BLaER1 treated with 17β-estradiol and CSF1 and Interleukin-3, amounts not matched to agents 10 nM and 100 nM (cell line): ENCODE measurements around the gene CD34.

Experiments used
- H3K27ac ChIP-seq, 11 experiments: shearing (Covaris generic); formaldehyde crosslinking; 2 replicates each; pipeline ENCODE4 v1.8.1; 2022
- H3K27me3 ChIP-seq, 11 experiments: shearing (Covaris generic); formaldehyde crosslinking; 2 replicates each; pipeline ENCODE4 v1.8.1; 2022
- H3K36me3 ChIP-seq, 11 experiments: shearing (Covaris generic); formaldehyde crosslinking; 2 replicates each; pipeline ENCODE4 v1.8.1; 2022
- H3K4me1 ChIP-seq, 10 experiments: shearing (Covaris generic); formaldehyde crosslinking; 2 replicates each; pipeline ENCODE4 v1.8.1; 2022
- H3K4me2 ChIP-seq, 11 experiments: shearing (Covaris generic); formaldehyde crosslinking; 2 replicates each; pipeline ENCODE4 v1.8.1; 2022
- H3K4me3 ChIP-seq, 10 experiments: shearing (Covaris generic); formaldehyde crosslinking; 2 replicates each; pipeline ENCODE4 v1.8.1; 2022
- H3K9ac ChIP-seq, 11 experiments: shearing (Covaris generic); formaldehyde crosslinking; 2 replicates each; pipeline ENCODE4 v1.8.1; 2022
- H3K9me3 ChIP-seq, 11 experiments: shearing (Covaris generic); formaldehyde crosslinking; replicated peaks in 1 of 11; 2 replicates each; pipeline ENCODE4 v1.8.1; 2022
- H4K20me1 ChIP-seq, 11 experiments: shearing (Covaris generic); formaldehyde crosslinking; 2 replicates each; pipeline ENCODE4 v1.8.1; 2022
- Cebpa-rat ChIP-seq, 11 experiments: shearing (Covaris generic); IDR thresholded peaks; 2 replicates each; pipeline ENCODE4 v1.8.1; 2022

CD34 gene

DNA sequence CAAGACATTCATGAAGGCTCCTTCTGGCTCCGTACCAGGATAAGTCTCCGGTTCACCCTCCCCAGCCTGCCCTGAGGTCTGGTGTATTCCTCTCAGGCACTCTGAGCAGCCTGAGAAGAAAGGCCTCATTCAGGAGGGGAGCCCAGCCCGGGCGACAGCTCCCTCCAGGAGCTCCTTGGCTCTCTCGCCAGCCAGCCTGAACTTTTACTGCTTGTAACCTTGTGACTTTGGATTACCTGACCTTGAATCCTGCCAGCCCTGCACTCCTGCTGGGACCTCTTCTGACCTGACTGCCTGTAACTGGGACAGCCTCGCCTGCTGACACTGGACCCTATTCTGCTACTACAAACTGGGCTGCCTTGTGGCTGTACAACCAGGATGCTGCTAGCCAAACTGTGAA, 65.8 kb downstream of the CD34 start:
- Histone ChIP-seq H3K9me3 (no peaks in the 10 kb centered on the region), H3K9ac (0 out of 22 replicates have a peak overlapping the region, but pooled peaks of 1 of the 11 experiments have one; percentile 20), H3K4me1 (peaks cover 9 to 73% (median 46%) of the 10 kb centered on the region in 10 experiments), H3K36me3 (0 out of 22 replicates have a peak, but pooled peaks cover 0 to 5% (median 0%) of the 10 kb centered on the region in 11 experiments), H3K27ac (peak overlapping the region in 8 of 11 experiments; percentile 9 to 70 (median 40); a peak in 13 of 22 replicates), H4K20me1 (peaks cover 0 to 45% (median 0%) of the 10 kb centered on the region in 11 experiments; a peak in 4 of 22 replicates), H3K4me2 (peak overlapping the region in 8 of 11 experiments; percentile 32 to 77 (median 59); a peak in 16 of 22 replicates), H3K4me3 (no peak overlapping the region), H3K27me3 (no peaks in the 10 kb centered on the region)
- no peak for TF ChIP-seq Cebpa-rat (IDR thresholded peaks at IDR 0.05)

GRCh38 chr1:207844371-207844770, 66.6 kb downstream of the CD34 start:
- no peaks in the 10 kb centered on the region for H3K27me3 ChIP-seq
- H3K4me2 ChIP-seq, result peak overlapping the region in 9 of 11 experiments; percentile 15 to 77 (median 53); a peak in 15 of 22 replicates
- 0 out of 22 replicates have a peak, but pooled peaks cover 0 to 5% (median 0%) of the 10 kb centered on the region in 11 experiments for H3K36me3 ChIP-seq
- peaks cover 9 to 66% (median 41%) of the 10 kb centered on the region in 10 experiments for H3K4me1 ChIP-seq
- peak overlapping the region in 7 of 11 experiments; percentile 9 to 70 (median 47); a peak in 12 of 22 replicates for H3K27ac ChIP-seq
- peaks cover 0 to 46% (median 0%) of the 10 kb centered on the region in 11 experiments; a peak in 4 of 22 replicates for H4K20me1 ChIP-seq
- H3K9ac ChIP-seq, result no peak overlapping the region; a peak in 1 of 22 replicates
- TF ChIP-seq Cebpa-rat (IDR thresholded peaks at IDR 0.05), result peak in 5 of 11 experiments; percentile 31 to 75 (median 47); a peak in 4 of 22 replicates
- H3K9me3 ChIP-seq, result no peaks in the 10 kb centered on the region
- no peak overlapping the region for H3K4me3 ChIP-seq

DNA sequence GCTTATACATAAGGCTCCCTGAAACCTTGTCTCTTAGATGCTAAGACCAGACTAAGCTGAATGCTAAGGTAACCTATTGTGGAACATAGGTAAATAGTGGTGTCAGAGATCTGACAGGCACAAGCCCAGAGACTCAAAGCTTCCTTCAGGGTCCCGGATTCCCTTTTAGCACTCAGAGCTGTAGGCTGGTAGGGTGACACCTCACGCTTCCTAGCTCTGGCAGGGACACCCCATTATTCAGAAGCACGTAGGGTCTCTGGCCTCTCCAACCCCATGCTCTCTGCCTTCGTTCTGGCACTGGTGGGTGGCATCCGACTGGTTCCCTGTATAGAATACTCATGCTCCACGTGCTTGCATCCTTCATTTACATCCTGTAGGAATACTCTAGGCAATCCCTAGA, 68.4 kb downstream of the CD34 start:
- Histone ChIP-seq H3K27ac (no peak overlapping the region; a peak in 1 of 22 replicates), H3K9ac (no peak overlapping the region), H3K4me3 (no peak overlapping the region), H3K9me3 (peaks cover 0 to 6% (median 0%) of the 10 kb centered on the region in 11 experiments; a peak in 2 of 22 replicates), H4K20me1 (peaks cover 0 to 56% (median 0%) of the 10 kb centered on the region in 11 experiments; a peak in 4 of 22 replicates), H3K36me3 (peaks cover 0 to 5% (median 0%) of the 10 kb centered on the region in 11 experiments; a peak in 1 of 22 replicates), H3K27me3 (no peaks in the 10 kb centered on the region), H3K4me2 (no peak overlapping the region), H3K4me1 (peaks cover 0 to 47% (median 22%) of the 10 kb centered on the region in 10 experiments; a peak in 13 of 20 replicates)
- no peak for TF ChIP-seq Cebpa-rat (IDR thresholded peaks at IDR 0.05)

DNA sequence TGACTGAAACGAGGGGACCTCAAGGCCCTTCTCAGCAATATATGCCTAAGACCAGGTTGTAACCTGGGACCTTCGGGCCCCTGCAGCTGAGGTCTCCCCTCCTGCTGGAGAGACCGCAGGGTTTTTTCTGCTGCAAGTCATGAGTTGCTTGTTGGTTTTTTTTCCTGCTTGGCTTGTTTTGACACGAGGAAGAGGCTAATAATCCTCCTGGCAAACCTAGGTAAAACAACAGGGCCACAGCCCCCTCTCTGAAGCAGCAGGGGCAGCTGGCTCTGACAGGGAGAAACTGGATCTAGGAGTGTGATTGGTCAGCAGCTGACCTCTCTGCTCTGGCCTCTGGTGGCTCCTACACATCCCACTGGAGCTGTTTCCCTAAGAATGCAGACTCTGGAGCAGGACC, 69.0 kb downstream of the CD34 start:
- H3K9ac ChIP-seq, result no peak overlapping the region
- peaks cover 0 to 6% (median 0%) of the 10 kb centered on the region in 11 experiments; a peak in 2 of 22 replicates for H3K9me3 ChIP-seq
- peak overlapping the region in 1 of 11 experiments; percentile 38; a peak in 2 of 22 replicates for H3K4me2 ChIP-seq
- no peak overlapping the region for H3K4me3 ChIP-seq
- H3K36me3 ChIP-seq, result peaks cover 0 to 5% (median 0%) of the 10 kb centered on the region in 11 experiments; a peak in 2 of 22 replicates
- peak overlapping the region in 2 of 11 experiments; percentile 1 to 5; a peak in 1 of 22 replicates for H3K27ac ChIP-seq
- no peaks in the 10 kb centered on the region for H3K27me3 ChIP-seq
- TF ChIP-seq Cebpa-rat (IDR thresholded peaks at IDR 0.05), result no peak
- H3K4me1 ChIP-seq, result peaks cover 0 to 41% (median 20%) of the 10 kb centered on the region in 10 experiments; a peak in 13 of 20 replicates
- H4K20me1 ChIP-seq, result peaks cover 0 to 56% (median 0%) of the 10 kb centered on the region in 11 experiments; a peak in 4 of 22 replicates

- peak overlapping the region in 2 of 11 experiments; percentile 21 to 30; a peak in 2 of 22 replicates for H3K4me2 ChIP-seq
- no peaks in the 10 kb centered on the region for H3K27me3 ChIP-seq
- H3K4me1 ChIP-seq, result peaks cover 0 to 41% (median 20%) of the 10 kb centered on the region in 10 experiments; a peak in 13 of 20 replicates
- no peak for TF ChIP-seq Cebpa-rat (IDR thresholded peaks at IDR 0.05)
- H3K9me3 ChIP-seq, result peaks cover 0 to 6% (median 0%) of the 10 kb centered on the region in 11 experiments; a peak in 2 of 22 replicates
- no peak overlapping the region for H3K9ac ChIP-seq
- H3K4me3 ChIP-seq, result no peak overlapping the region
- no peak overlapping the region for H3K27ac ChIP-seq
- H4K20me1 ChIP-seq, result peaks cover 0 to 56% (median 0%) of the 10 kb centered on the region in 11 experiments; a peak in 4 of 22 replicates
- H3K36me3 ChIP-seq, result peaks cover 0 to 5% (median 0%) of the 10 kb centered on the region in 11 experiments; a peak in 3 of 22 replicates
These were observed 69.6 kb downstream of the CD34 start for GRCh38 chr1:207841293-207841692.

DNA sequence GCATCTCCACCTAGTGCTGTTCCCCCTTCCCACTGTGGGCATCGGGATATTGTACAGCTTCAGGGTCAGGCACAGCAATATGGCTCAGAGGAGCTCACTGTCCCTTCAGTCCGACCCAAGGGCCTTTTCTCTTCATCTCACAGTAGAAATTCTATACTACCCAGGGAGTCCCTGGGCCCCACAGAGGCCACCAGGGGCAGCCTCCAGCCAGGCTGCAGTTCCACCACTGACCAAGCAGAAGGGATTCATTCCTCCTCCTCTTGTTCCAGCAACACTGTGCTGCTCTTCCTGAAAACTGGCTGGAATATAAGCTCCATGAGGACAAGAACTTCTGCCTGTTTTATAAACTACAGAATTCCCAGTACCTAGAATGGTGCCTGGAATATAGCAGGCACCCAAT, 70.5 kb downstream of the CD34 start:
- peaks cover 0 to 7% (median 0%) of the 10 kb centered on the region in 11 experiments; a peak in 4 of 22 replicates for H3K36me3 ChIP-seq
- TF ChIP-seq Cebpa-rat (IDR thresholded peaks at IDR 0.05), result no peak

GRCh38 chr1:207839083-207839413, 71.9 kb downstream of the CD34 start:
- Histone ChIP-seq H3K36me3 (peaks cover 0 to 7% (median 0%) of the 10 kb centered on the region in 11 experiments; a peak in 4 of 22 replicates), H3K9me3 (peaks cover 0 to 6% (median 0%) of the 10 kb centered on the region in 11 experiments; a peak in 2 of 22 replicates), H4K20me1 (peaks cover 0 to 52% (median 0%) of the 10 kb centered on the region in 11 experiments; a peak in 3 of 22 replicates), H3K4me1 (peaks cover 0 to 22% (median 5%) of the 10 kb centered on the region in 10 experiments; a peak in 14 of 20 replicates), H3K4me3 (no peak overlapping the region), H3K4me2 (no peak overlapping the region), H3K9ac (no peak overlapping the region), H3K27me3 (no peaks in the 10 kb centered on the region), H3K27ac (no peak overlapping the region)
- no peak for TF ChIP-seq Cebpa-rat (IDR thresholded peaks at IDR 0.05)

More for the DNA sequence above, 70.5 kb downstream of the CD34 start:
- no peak overlapping the region for H3K27ac ChIP-seq
- H4K20me1 ChIP-seq, result peaks cover 0 to 60% (median 0%) of the 10 kb centered on the region in 11 experiments; a peak in 4 of 22 replicates
- peaks cover 0 to 35% (median 18%) of the 10 kb centered on the region in 10 experiments; a peak in 14 of 20 replicates for H3K4me1 ChIP-seq
- no peak overlapping the region for H3K4me3 ChIP-seq
- no peak overlapping the region for H3K9ac ChIP-seq
- no peaks in the 10 kb centered on the region for H3K27me3 ChIP-seq
- peaks cover 0 to 6% (median 0%) of the 10 kb centered on the region in 11 experiments; a peak in 2 of 22 replicates for H3K9me3 ChIP-seq
- no peak overlapping the region for H3K4me2 ChIP-seq

- no peak overlapping the region for H3K27ac ChIP-seq
- H4K20me1 ChIP-seq, result peaks cover 0 to 48% (median 0%) of the 10 kb centered on the region in 11 experiments; a peak in 3 of 22 replicates
- no peaks in the 10 kb centered on the region for H3K27me3 ChIP-seq
- peaks cover 0 to 7% (median 0%) of the 10 kb centered on the region in 11 experiments; a peak in 4 of 22 replicates for H3K36me3 ChIP-seq
- no peak overlapping the region for H3K4me3 ChIP-seq
- H3K4me1 ChIP-seq, result peaks cover 0 to 22% (median under 1%) of the 10 kb centered on the region in 10 experiments; a peak in 13 of 20 replicates
- H3K9me3 ChIP-seq, result peaks cover 0 to 6% (median 0%) of the 10 kb centered on the region in 11 experiments; a peak in 2 of 22 replicates
- no peak overlapping the region for H3K9ac ChIP-seq
- H3K4me2 ChIP-seq, result no peak overlapping the region
- no peak for TF ChIP-seq Cebpa-rat (IDR thresholded peaks at IDR 0.05)
These were observed 72.5 kb downstream of the CD34 start for GRCh38 chr1:207838156-207839082.
